HEK293T (cell line): Measurements from ENCODE around the gene LSM4.

Experiments used
- ARNT ChIP-seq: fragments of 450-650 bp; IDR thresholded peaks from 2 replicates; pipeline ENCODE4 v1.6.1; 2017; ENCODE audit warnings: mild to moderate bottlenecking
- BHLHE40 ChIP-seq: fragments of 450-650 bp; IDR thresholded peaks from 2 replicates; pipeline ENCODE4 v1.6.1; 2016; ENCODE audit warnings: mild to moderate bottlenecking, moderate library complexity, borderline replicate concordance
- ELF4 ChIP-seq: fragments of 450-650 bp; IDR thresholded peaks from 2 replicates; pipeline ENCODE4 v1.6.1; 2017; ENCODE audit warnings: antibody characterized with exemption
- FOXA1 ChIP-seq: fragments of 450-650 bp; IDR thresholded peaks from 2 replicates; pipeline ENCODE4 v1.6.1; 2016; ENCODE audit warnings: mild to moderate bottlenecking
- FOXM1 ChIP-seq: fragments of 450-650 bp; IDR thresholded peaks from 2 replicates; pipeline ENCODE4 v1.6.1; 2017; ENCODE audit warnings: mild to moderate bottlenecking, borderline replicate concordance
- HDGF ChIP-seq: fragments of 450-650 bp; IDR thresholded peaks from 2 replicates; pipeline ENCODE4 v1.6.1; 2017; ENCODE audit warnings: antibody characterized with exemption, borderline replicate concordance
- L3MBTL2 ChIP-seq: fragments of 450-650 bp; conservative IDR thresholded peaks from 2 replicates; pipeline ENCODE4 v1.6.1; 2016; ENCODE audit warnings: mild to moderate bottlenecking
- LEF1 ChIP-seq: fragments of 450-650 bp; IDR thresholded peaks from 2 replicates; pipeline ENCODE4 v1.6.1; 2017; ENCODE audit warnings: mild to moderate bottlenecking, borderline replicate concordance
- PKNOX1 ChIP-seq: fragments of 450-650 bp; IDR thresholded peaks from 2 replicates; pipeline ENCODE4 v1.6.1; 2016
- SP1 ChIP-seq: fragments of 450-650 bp; IDR thresholded peaks from 2 replicates; pipeline ENCODE4 v1.6.1; 2017
- SUZ12 ChIP-seq: fragments of 450-650 bp; IDR thresholded peaks from 2 replicates; pipeline ENCODE4 v1.6.1; 2016; ENCODE audit warnings: mild to moderate bottlenecking
- TARDBP ChIP-seq: fragments of 450-650 bp; IDR thresholded peaks from 2 replicates; pipeline ENCODE4 v1.6.1; 2016
- ZNF384 ChIP-seq: fragments of 450-650 bp; IDR thresholded peaks from 2 replicates; pipeline ENCODE4 v1.6.1; 2016

- TF ChIP-seq ARNT (no peak), ELF4 (no peak), ZNF384 (no peak), TARDBP (no peak), FOXM1 (no peak), FOXA1 (no peak), SUZ12 (no peak), PKNOX1 (no peak), L3MBTL2 (no peak), SP1 (no peak), BHLHE40 (no peak), HDGF (no peak), LEF1 (no peak)
Observed at GRCh38 chr19:18295034-18295451, 27.8 kb downstream of the LSM4 start.
